Esophagus mucosa (tissue), 1 donor: Measurements from ENCODE around the gene SLC7A7. TPM values are rescaled to one million over a fixed set of nuclear protein-coding genes. Genes with fewer than 3 reads are reported as not detected.
"Not testable (repeated sequence)": the region's sequence is repeated elsewhere in the genome, so short reads cannot be mapped to it uniquely, and the experiment has no call there.

Experiments
- ATAC-seq: fragments of 200-7000 bp; cut with Tn5 transposase; one replicate; pipeline ENCODE4 v1.9.1; 2020
- total RNA-seq: library from RNA; stranded (reverse); gene quantifications from one replicate; pipeline ENCODE4 v1.2.4, GENCODE V29; 2023
- donor health status: DM: yes; HTN: yes; CAD: no.

SLC7A7 gene
- total RNA-seq, 1 donor from 2014 or later, result 1.4 TPM

GRCh38 chr14:22748206-22748605, 67.0 kb downstream of the SLC7A7 start:
- ATAC-seq, result no peak

DNA sequence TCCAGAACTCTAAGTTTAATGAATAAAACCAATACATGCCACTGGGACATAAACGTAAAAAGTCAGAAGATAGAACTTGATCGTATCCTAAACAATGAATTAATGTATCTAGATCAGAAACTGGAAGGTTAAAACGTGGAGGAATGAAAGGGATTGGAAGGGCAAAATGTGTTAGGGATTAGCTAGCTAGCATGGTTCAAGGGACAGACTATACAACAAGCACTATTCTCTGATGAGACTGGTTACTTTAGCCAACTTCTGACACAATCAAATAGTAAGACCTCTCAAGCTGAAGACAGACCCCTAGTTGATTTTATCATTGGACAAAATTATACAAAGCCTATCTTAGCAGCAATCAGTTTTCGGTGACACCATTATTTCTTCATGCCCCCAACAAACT, 67.5 kb downstream of the SLC7A7 start:
- no peak for ATAC-seq

GRCh38 chr14:22740020-22740419, 75.2 kb downstream of the SLC7A7 start:
- ATAC-seq, result no peak

DNA sequence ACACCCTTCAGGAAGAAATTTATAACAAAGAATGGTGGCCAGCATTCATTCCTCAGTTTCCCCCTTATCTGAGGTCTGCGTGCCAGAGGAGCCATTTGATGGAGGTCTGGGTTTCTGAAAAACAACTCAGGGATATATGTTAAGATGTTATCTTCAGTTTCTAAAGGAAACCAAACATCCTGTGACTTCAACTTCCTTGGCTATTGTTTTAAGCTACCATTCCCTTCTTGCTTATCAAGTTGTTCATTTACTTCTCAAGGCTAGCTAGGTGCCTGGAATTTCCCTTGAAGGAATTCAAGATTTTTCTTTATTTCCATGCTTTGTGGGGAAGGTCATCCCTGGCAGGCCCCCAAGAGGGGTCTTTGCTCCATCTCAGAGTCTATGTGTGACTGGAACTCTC, 75.8 kb downstream of the SLC7A7 start:
- ATAC-seq, result no peak

DNA sequence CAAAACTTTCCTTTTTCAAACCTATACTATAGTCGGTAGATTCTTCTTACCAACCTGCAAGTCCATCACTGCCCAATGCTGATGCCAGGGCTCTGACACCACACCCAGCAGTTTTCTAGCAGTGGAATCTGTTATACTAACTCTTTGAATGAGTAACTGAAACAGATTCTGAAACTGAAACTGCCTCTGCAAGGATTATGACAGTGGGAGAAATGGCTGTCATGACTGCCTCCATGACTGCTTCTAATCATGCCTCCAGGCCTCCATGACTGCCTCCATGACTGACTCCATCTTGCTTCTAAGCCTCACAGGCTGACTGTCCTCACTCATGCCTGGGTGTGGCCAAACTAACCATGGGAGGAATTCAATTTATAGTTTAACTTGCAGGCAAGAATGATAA, 78.2 kb downstream of the SLC7A7 start:
- no peak for ATAC-seq

DNA sequence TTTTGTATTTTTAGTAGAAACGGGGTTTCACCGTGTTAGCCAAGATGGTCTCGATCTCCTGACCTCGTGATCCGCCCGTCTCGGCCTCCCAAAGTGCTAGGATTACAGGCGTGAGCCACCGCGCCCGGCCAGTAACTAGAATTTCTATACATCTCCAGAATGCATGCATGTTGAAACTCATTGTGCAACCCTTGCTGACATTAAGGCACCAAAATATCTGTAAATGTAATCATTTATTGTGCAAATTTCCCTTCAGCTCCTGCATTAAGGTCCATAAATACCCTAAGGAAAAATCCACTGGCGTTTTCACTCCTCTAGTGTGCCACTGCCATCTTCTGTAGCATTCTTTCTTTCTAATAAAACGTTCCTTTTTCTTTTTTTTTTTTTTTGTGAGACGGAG, 78.9 kb downstream of the SLC7A7 start:
- ATAC-seq, result not testable (repeated sequence)

DNA sequence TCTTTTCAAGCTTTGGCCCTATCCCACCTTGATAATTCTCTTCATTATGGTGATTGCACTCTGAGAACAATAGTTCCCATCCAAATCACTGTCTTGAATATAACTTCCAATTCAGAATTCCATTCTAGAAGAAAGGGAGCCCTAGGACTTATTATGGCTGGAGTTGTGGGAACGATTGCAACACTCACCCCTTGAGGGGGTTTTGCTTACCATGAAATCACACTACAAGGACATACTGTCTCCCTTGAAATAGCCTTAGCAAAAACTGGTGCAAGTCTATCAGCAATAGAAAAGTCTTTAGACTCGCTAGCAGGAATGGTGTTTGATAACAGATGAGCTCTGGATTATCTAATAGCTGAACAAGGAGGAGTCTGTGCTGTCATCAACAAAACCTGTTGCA, 80.1 kb downstream of the SLC7A7 start:
- ATAC-seq, result no peak

DNA sequence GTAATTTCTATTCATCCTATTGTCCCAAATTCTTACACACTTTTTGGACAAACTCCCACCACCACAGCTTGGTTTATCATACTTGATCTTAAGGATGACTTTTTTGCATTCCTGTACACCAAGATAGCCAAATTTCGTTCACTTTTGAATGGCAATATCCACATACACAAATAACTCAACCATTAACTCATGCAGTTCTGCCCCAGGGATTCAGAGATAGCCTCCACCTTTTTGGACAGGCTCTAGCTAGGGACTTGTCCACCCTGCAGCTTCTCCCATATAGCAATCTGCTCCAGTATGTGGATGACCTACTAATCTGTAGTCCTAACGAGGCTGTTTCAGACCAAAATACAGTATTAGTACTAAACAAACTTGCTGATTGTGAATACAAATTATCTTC, 81.4 kb downstream of the SLC7A7 start:
- ATAC-seq, result no peak

DNA sequence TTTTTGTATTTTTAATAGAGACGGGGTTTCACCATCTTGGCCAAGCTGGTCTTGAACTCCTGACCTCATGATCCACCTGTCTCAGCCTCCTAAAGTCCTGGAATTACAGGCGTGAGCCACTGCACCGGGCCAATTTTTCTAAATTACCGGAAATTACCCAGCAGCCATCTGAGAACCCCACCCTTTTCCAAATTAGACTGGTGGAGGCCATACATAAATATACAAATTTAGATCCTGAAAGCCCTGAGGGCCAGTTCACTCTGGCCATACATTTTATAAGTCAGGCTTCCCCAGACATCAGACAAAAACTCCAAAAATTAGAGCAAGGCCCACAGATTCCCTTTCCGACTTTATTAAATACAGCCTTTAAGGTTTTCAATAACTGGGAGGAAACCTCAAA, 83.2 kb downstream of the SLC7A7 start:
- not testable (repeated sequence) for ATAC-seq

GRCh38 chr14:22726012-22726411, 89.2 kb downstream of the SLC7A7 start:
- no peak for ATAC-seq

DNA sequence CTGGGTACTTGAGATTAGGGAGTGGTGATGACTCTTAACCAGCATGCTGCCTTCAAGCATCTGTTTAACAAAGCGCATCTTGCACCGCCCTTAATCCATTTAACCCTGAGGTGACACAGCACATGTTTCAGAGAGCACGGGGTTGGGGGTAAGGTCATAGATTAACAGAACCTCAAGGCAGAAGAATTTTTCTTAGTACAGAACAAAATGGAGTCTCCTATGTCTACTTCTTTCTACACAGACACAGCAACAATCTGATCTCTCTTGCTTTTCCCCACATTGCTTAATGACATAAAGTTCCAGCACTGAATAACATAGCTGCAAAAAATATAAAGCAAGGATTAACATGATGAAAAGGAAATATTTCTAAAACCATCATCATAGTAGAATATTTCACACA, 89.9 kb downstream of the SLC7A7 start:
- not testable (repeated sequence) for ATAC-seq

GRCh38 chr14:22724847-22725246, 90.4 kb downstream of the SLC7A7 start:
- not testable (repeated sequence) for ATAC-seq

GRCh38 chr14:22723815-22724214, 91.4 kb downstream of the SLC7A7 start:
- ATAC-seq, result no peak

Other genes starting within 250 kb of the SLC7A7 start
- 163 TPM for gene DAD1, start 226.2 kb downstream of the SLC7A7 start, total RNA-seq
- gene ABHD4, start 217.1 kb downstream of the SLC7A7 start, total RNA-seq, result 31.0 TPM
- gene OR6J1, start 171.1 kb downstream of the SLC7A7 start, total RNA-seq, result not detected
- gene OXA1L, start 48.7 kb downstream of the SLC7A7 start, total RNA-seq, result 79.1 TPM
- gene MRPL52, start 14.5 kb upstream of the SLC7A7 start, total RNA-seq, result 103 TPM
- 109 TPM for gene MMP14, start 21.1 kb upstream of the SLC7A7 start, total RNA-seq
- gene LRP10, start 56.3 kb upstream of the SLC7A7 start, total RNA-seq, result 173 TPM
- 0.32 TPM for gene REM2, start 67.8 kb upstream of the SLC7A7 start, total RNA-seq
- gene RBM23, start 103.7 kb upstream of the SLC7A7 start, total RNA-seq, result 35.4 TPM
- 65.4 TPM for gene PRMT5, start 113.9 kb upstream of the SLC7A7 start, total RNA-seq
- gene HAUS4, start 141.7 kb upstream of the SLC7A7 start, total RNA-seq, result 32.9 TPM
- 26.6 TPM for gene AJUBA, start 167.1 kb upstream of the SLC7A7 start, total RNA-seq
- 4.6 TPM for gene C14orf93, start 194.7 kb upstream of the SLC7A7 start, total RNA-seq
- gene PSMB5, start 219.5 kb upstream of the SLC7A7 start, total RNA-seq, result 105 TPM
- gene PSMB11, start 226.8 kb upstream of the SLC7A7 start, total RNA-seq, result not detected
- gene CDH24, start 242.1 kb upstream of the SLC7A7 start, total RNA-seq, result 3.4 TPM